Loucy (cell line): Measurements from ENCODE around the gene MAPKAP1.

Source experiments
- H2AFZ ChIP-seq: fragments of 200-600 bp; sonication (generic); 2 replicates; pipeline ENCODE4 v1.6.0; 2016; ENCODE audit warnings: antibody characterized with exemption, mild to moderate bottlenecking, low read length, moderate library complexity
- H3F3A ChIP-seq: fragments of 200-600 bp; 2 replicates; pipeline ENCODE4 v1.6.0; 2016; ENCODE audit warnings: antibody characterized with exemption, low read depth, mild to moderate bottlenecking
- H3K27me3 ChIP-seq: fragments of 200-600 bp; sonication (generic); 2 replicates; pipeline ENCODE4 v1.6.1; 2014; ENCODE audit warnings: low read length, mild to moderate bottlenecking; ENCODE audit not compliant: insufficient read depth, poor library complexity, severe bottlenecking
- H3K36me3 ChIP-seq: fragments of 200-600 bp; sonication (generic); 2 replicates; pipeline ENCODE4 v1.6.1; 2016; ENCODE audit warnings: low read length; ENCODE audit not compliant: insufficient read depth
- H3K4me1 ChIP-seq: fragments of 200-600 bp; sonication (generic); 2 replicates; pipeline ENCODE4 v1.5.1; 2014; ENCODE audit warnings: low read length, mild to moderate bottlenecking; ENCODE audit not compliant: insufficient read depth, poor library complexity, severe bottlenecking
- H3K4me2 ChIP-seq: fragments of 200-600 bp; sonication (generic); 2 replicates; pipeline ENCODE4 v1.6.0; 2014; ENCODE audit warnings: antibody characterized with exemption, low read length, low read depth, mild to moderate bottlenecking; ENCODE audit not compliant: poor library complexity, severe bottlenecking
- H3K4me3 ChIP-seq: fragments of 200-600 bp; sonication (generic); 2 replicates; pipeline ENCODE4 v1.5.1; 2014; ENCODE audit warnings: low read length, mild to moderate bottlenecking, mixed read lengths; ENCODE audit not compliant: poor library complexity, severe bottlenecking
- H3K79me2 ChIP-seq: fragments of 200-600 bp; sonication (generic); 2 replicates; pipeline ENCODE4 v1.6.1; 2014; ENCODE audit warnings: low read length; ENCODE audit not compliant: insufficient read depth
- H3K9ac ChIP-seq: fragments of 200-600 bp; sonication (generic); 2 replicates; pipeline ENCODE4 v1.6.0; 2014; ENCODE audit warnings: mild to moderate bottlenecking, low read depth, low read length, moderate library complexity; ENCODE audit not compliant: poor library complexity, severe bottlenecking
- H3K9me2 ChIP-seq: fragments of 200-600 bp; sonication (generic); replicated peaks from 2 replicates; pipeline ENCODE4 v1.6.1; 2016; ENCODE audit warnings: low read depth, low read length, mixed read lengths
- H3K9me3 ChIP-seq: fragments of 200-600 bp; sonication (generic); 2 replicates; pipeline ENCODE4 v1.6.1; 2014; ENCODE audit warnings: mild to moderate bottlenecking, antibody characterized with exemption, low read length, low read depth; ENCODE audit not compliant: insufficient read depth
- H4K20me1 ChIP-seq: fragments of 200-600 bp; sonication (generic); 2 replicates; pipeline ENCODE4 v1.6.0; 2014; ENCODE audit warnings: antibody characterized with exemption, low read length, mild to moderate bottlenecking; ENCODE audit not compliant: insufficient read depth, poor library complexity, severe bottlenecking
- EZH2phosphoT487 ChIP-seq: fragments of 200-600 bp; IDR thresholded peaks from 2 replicates; pipeline ENCODE4 v1.6.1; 2018; ENCODE audit warnings: antibody characterized with exemption, mild to moderate bottlenecking, moderate library complexity, borderline replicate concordance
- TF ChIP-seq, protein P1 (sequence below): fragments of 200-600 bp; sonication (generic); conservative IDR thresholded peaks from 2 replicates; pipeline ENCODE4 v1.5.1; 2014; ENCODE audit warnings: mild to moderate bottlenecking, antibody characterized with exemption, low read length

Gene MAPKAP1

DNA sequence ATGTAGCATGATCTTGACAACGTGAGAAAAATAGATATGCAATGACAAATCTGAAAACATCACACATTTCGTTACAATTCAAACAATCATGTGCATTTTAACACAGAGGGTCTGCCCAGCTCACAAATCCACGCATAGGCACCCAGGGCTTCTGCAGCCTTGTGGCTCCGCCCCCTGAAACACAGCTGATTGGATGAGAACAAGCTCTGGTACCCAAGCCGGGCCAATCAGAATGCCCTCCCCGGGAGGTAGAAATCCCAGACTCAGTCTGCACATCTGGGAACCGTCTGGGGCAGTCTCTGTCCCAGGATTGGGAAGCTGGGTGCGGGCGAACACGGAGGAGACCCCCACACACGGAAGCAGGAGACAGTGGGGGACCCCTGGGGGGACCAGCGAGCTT lies 307.8 kb downstream of the MAPKAP1 start:
- no peaks in the 10 kb centered on the region for H3K79me2 ChIP-seq
- no peak overlapping the region for H3K9ac ChIP-seq
- no peak overlapping the region for H3K4me3 ChIP-seq
- H3K27me3 ChIP-seq = no peaks in the 10 kb centered on the region
- no peak overlapping the region for H3K4me2 ChIP-seq
- H3K4me1 ChIP-seq = no peaks in the 10 kb centered on the region
- H3K36me3 ChIP-seq = no peaks in the 10 kb centered on the region
- H3K9me3 ChIP-seq = no peaks in the 10 kb centered on the region
- no peaks in the 10 kb centered on the region for H4K20me1 ChIP-seq
- H3F3A ChIP-seq = no peaks in the 10 kb centered on the region
- H3K9me2 ChIP-seq = no peaks in the 10 kb centered on the region
- TF ChIP-seq, protein P1, sequence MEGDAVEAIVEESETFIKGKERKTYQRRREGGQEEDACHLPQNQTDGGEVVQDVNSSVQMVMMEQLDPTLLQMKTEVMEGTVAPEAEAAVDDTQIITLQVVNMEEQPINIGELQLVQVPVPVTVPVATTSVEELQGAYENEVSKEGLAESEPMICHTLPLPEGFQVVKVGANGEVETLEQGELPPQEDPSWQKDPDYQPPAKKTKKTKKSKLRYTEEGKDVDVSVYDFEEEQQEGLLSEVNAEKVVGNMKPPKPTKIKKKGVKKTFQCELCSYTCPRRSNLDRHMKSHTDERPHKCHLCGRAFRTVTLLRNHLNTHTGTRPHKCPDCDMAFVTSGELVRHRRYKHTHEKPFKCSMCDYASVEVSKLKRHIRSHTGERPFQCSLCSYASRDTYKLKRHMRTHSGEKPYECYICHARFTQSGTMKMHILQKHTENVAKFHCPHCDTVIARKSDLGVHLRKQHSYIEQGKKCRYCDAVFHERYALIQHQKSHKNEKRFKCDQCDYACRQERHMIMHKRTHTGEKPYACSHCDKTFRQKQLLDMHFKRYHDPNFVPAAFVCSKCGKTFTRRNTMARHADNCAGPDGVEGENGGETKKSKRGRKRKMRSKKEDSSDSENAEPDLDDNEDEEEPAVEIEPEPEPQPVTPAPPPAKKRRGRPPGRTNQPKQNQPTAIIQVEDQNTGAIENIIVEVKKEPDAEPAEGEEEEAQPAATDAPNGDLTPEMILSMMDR = no peak
- no peak for TF ChIP-seq EZH2phosphoT487
- no peak overlapping the region for H2AFZ ChIP-seq

GRCh38 chr9:125398243-125398642 lies 308.8 kb downstream of the MAPKAP1 start:
- TF ChIP-seq, protein P1 = no peak
- no peak for TF ChIP-seq EZH2phosphoT487
- Histone ChIP-seq H3K9me3 (no peaks in the 10 kb centered on the region), H4K20me1 (no peaks in the 10 kb centered on the region), H3F3A (no peaks in the 10 kb centered on the region), H3K4me1 (no peaks in the 10 kb centered on the region), H3K9ac (no peak overlapping the region), H3K27me3 (no peaks in the 10 kb centered on the region), H3K9me2 (no peaks in the 10 kb centered on the region), H3K36me3 (no peaks in the 10 kb centered on the region), H3K4me3 (no peak overlapping the region), H3K79me2 (no peaks in the 10 kb centered on the region), H2AFZ (no peak overlapping the region), H3K4me2 (no peak overlapping the region)

GRCh38 chr9:125397736-125398135 lies 309.3 kb downstream of the MAPKAP1 start:
- Histone ChIP-seq H3K27me3 (no peaks in the 10 kb centered on the region), H3K4me1 (no peaks in the 10 kb centered on the region), H3F3A (no peaks in the 10 kb centered on the region), H2AFZ (no peak overlapping the region), H3K79me2 (no peaks in the 10 kb centered on the region), H4K20me1 (no peaks in the 10 kb centered on the region), H3K9ac (no peak overlapping the region), H3K4me2 (no peak overlapping the region), H3K9me2 (no peaks in the 10 kb centered on the region), H3K4me3 (no peak overlapping the region), H3K36me3 (no peaks in the 10 kb centered on the region), H3K9me3 (no peaks in the 10 kb centered on the region)
- TF ChIP-seq EZH2phosphoT487 = no peak
- TF ChIP-seq, protein P1 = no peak
